ENCODE results near the gene SPOCK2. TPM values are rescaled to one million over a fixed set of nuclear protein-coding genes. Genes with fewer than 3 reads are reported as not detected.

The SPOCK2 gene
- total RNA-seq, 4 donors from 2014 or later: 2.1 to 9.9 (median 5.0) TPM

DNA sequence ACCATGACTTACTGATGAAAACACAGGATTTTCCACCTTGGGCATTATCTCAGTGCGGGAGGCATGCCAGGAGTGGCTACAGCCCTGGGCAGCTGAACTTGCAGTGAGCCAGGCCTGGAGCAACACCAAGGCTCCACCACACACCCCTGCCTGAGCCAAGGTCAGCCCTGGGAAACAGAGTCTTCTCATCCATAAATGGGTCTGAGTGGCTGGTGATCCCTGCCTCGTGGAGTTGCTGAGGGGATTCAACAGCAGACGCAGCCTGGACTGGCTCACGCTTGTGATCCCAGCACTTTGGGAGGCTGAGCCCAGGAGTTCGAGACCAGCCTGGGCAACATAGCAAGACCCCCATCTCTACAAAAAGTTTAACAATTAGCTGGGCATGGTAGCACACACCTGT is 32.2 kb downstream of the SPOCK2 start:
- WGBS, 2 donors: 87 to 88% methylated on average over 5 of the region's 5 CpGs
- H3K4me3 ChIP-seq: no peak overlapping the region
- TF ChIP-seq, protein P1, sequence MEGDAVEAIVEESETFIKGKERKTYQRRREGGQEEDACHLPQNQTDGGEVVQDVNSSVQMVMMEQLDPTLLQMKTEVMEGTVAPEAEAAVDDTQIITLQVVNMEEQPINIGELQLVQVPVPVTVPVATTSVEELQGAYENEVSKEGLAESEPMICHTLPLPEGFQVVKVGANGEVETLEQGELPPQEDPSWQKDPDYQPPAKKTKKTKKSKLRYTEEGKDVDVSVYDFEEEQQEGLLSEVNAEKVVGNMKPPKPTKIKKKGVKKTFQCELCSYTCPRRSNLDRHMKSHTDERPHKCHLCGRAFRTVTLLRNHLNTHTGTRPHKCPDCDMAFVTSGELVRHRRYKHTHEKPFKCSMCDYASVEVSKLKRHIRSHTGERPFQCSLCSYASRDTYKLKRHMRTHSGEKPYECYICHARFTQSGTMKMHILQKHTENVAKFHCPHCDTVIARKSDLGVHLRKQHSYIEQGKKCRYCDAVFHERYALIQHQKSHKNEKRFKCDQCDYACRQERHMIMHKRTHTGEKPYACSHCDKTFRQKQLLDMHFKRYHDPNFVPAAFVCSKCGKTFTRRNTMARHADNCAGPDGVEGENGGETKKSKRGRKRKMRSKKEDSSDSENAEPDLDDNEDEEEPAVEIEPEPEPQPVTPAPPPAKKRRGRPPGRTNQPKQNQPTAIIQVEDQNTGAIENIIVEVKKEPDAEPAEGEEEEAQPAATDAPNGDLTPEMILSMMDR (IDR thresholded peaks at IDR 0.05): no peak
- TF ChIP-seq POLR2A (IDR thresholded peaks at IDR 0.05) (no peak), EP300 (IDR thresholded peaks at IDR 0.05) (no peak)

GRCh38 chr10:72053690-72054089 is 34.7 kb downstream of the SPOCK2 start:
- Histone ChIP-seq H3K27me3 (no peaks in the 10 kb centered on the region), H3K9me3 (peaks cover 0 to 4% (median 0%) of the 10 kb centered on the region in 4 donors), H3K27ac (no peak overlapping the region), H3K36me3 (no peaks in the 10 kb centered on the region), H3K4me1 (no peaks in the 10 kb centered on the region), H3K4me3 (no peak overlapping the region)
- no peak for DNase-seq (ENCODE audit: low spot score in 2 of 2)
- no peak for TF ChIP-seq EP300 (IDR thresholded peaks at IDR 0.05)
- no peak for TF ChIP-seq POLR2A (IDR thresholded peaks at IDR 0.05)
- TF ChIP-seq, protein P1 (IDR thresholded peaks at IDR 0.05): no peak
- WGBS, 2 donors: 85 to 88% methylated on average over 7 of the region's 7 CpGs

More for the DNA sequence above, 32.2 kb downstream of the SPOCK2 start:
- no peak for DNase-seq (ENCODE audit: low spot score in 2 of 2)
- Histone ChIP-seq H3K27ac (no peak overlapping the region), H3K9me3 (no peaks in the 10 kb centered on the region), H3K4me1 (no peaks in the 10 kb centered on the region), H3K27me3 (no peaks in the 10 kb centered on the region), H3K36me3 (no peaks in the 10 kb centered on the region)

DNA sequence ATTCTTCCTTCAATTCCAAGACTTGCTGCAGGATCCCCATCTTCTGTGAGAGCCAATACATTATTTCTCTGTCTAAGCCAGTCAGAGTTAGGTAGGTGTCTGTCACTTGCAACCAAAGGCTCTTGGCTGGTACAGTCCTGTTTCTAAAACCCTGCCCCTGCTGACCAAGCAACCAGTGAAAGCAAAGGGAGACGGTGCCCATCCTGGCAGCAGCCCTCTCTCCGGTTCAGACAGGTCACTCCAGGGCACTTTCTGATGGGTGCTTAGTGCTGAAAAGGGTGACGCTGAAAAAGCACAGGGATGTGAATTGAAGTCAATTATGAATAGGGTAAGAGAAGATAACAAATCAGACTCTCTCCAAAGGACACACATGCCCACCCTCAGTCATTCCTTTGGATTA is 37.5 kb downstream of the SPOCK2 start:
- no peak overlapping the region for H3K27ac ChIP-seq
- no peak for DNase-seq (ENCODE audit: low spot score in 2 of 2)
- 54 to 57% methylated on average over 3 of the region's 3 CpGs for WGBS, 2 donors
- no peaks in the 10 kb centered on the region for H3K36me3 ChIP-seq
- H3K4me1 ChIP-seq: no peaks in the 10 kb centered on the region
- TF ChIP-seq, protein P1 (IDR thresholded peaks at IDR 0.05): no peak
- no peak overlapping the region for H3K4me3 ChIP-seq
- H3K27me3 ChIP-seq: no peaks in the 10 kb centered on the region
- H3K9me3 ChIP-seq: peaks cover 0 to 6% (median 0%) of the 10 kb centered on the region in 4 donors

GRCh38 chr10:72049969-72050781 is 38.2 kb downstream of the SPOCK2 start:
- no peaks in the 10 kb centered on the region for H3K27me3 ChIP-seq
- H3K4me1 ChIP-seq: peaks cover 0 to under 1% (median 0%) of the 10 kb centered on the region in 4 donors
- H3K9me3 ChIP-seq: peaks cover 0 to 6% (median 0%) of the 10 kb centered on the region in 4 donors
- no peak overlapping the region for H3K27ac ChIP-seq
- TF ChIP-seq EP300 (IDR thresholded peaks at IDR 0.05): no peak
- TF ChIP-seq, protein P1 (IDR thresholded peaks at IDR 0.05): no peak
- TF ChIP-seq POLR2A (IDR thresholded peaks at IDR 0.05): no peak
- H3K4me3 ChIP-seq: no peak overlapping the region
- no peak for DNase-seq (ENCODE audit: low spot score in 2 of 2)
- 86 to 94% methylated on average over 5 of the region's 5 CpGs for WGBS, 2 donors
- H3K36me3 ChIP-seq: no peaks in the 10 kb centered on the region

- DNase-seq (ENCODE audit: low spot score in 2 of 2): no peak
- Histone ChIP-seq H3K4me3 (no peak overlapping the region), H3K27ac (no peak overlapping the region), H3K36me3 (no peaks in the 10 kb centered on the region), H3K27me3 (no peaks in the 10 kb centered on the region), H3K9me3 (peaks cover 0 to 6% (median 0%) of the 10 kb centered on the region in 4 donors), H3K4me1 (peaks cover 0 to 8% (median 0%) of the 10 kb centered on the region in 4 donors)
- TF ChIP-seq, protein P1 (IDR thresholded peaks at IDR 0.05): no peak
- no peak for TF ChIP-seq EP300 (IDR thresholded peaks at IDR 0.05)
- TF ChIP-seq POLR2A (IDR thresholded peaks at IDR 0.05): no peak
- 82 to 89% methylated on average over 1 of the region's 1 CpG for WGBS, 2 donors
Measured at GRCh38 chr10:72049472-72049871, 38.9 kb downstream of the SPOCK2 start.
